GM23338 (cell line): ENCODE measurements around the gene CSRNP3.

Experiments
- EZH2 ChIP-seq: fragments of 200-600 bp; sonication (generic); IDR thresholded peaks from one replicate; pipeline ENCODE4 v1.8.0; 2017; ENCODE audit warnings: antibody characterized with exemption, mild to moderate bottlenecking, low read depth; ENCODE audit not compliant: unreplicated experiment
- POLR2AphosphoS5 ChIP-seq: IDR thresholded peaks from 2 replicates; pipeline ENCODE4 v1.6.1; 2016; ENCODE audit warnings: antibody characterized with exemption, low read depth
- TF ChIP-seq, protein P1 (sequence below), 2 experiments: fragments of 200-600 bp in 1 of 2; sonication (generic) in 1 of 2; conservative IDR thresholded peaks; 2 replicates each; pipeline versions ENCODE4 v1.5.1 to v1.6.1; 2016 to 2017; ENCODE audit warnings: antibody characterized with exemption in 2 of 2, low read depth in 2 of 2, mild to moderate bottlenecking in 2 of 2, moderate library complexity in 1 of 2

DNA sequence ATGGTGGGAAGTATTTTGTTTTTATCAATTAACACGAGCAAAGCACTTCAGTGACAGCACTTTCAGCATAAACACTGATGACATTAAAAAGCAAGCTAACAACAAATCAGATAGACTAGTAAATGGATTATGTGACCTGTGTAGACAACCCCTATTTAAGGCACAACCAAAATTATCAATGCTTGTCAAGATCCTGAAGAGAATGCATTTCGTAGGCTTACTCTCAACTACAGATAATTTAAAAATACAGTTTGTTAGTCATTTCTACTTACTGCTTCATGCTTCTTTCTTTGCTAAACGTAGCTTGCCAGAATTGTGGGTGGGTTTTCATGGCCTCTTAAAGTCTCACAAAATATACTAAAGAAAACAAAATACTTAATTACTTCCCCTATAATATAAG is 3.4 kb downstream of the CSRNP3 start:
- TF ChIP-seq, protein P1, sequence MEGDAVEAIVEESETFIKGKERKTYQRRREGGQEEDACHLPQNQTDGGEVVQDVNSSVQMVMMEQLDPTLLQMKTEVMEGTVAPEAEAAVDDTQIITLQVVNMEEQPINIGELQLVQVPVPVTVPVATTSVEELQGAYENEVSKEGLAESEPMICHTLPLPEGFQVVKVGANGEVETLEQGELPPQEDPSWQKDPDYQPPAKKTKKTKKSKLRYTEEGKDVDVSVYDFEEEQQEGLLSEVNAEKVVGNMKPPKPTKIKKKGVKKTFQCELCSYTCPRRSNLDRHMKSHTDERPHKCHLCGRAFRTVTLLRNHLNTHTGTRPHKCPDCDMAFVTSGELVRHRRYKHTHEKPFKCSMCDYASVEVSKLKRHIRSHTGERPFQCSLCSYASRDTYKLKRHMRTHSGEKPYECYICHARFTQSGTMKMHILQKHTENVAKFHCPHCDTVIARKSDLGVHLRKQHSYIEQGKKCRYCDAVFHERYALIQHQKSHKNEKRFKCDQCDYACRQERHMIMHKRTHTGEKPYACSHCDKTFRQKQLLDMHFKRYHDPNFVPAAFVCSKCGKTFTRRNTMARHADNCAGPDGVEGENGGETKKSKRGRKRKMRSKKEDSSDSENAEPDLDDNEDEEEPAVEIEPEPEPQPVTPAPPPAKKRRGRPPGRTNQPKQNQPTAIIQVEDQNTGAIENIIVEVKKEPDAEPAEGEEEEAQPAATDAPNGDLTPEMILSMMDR (conservative IDR thresholded peaks at IDR 0.05; ENCODE audit: low read depth in 2 of 2): no peak
- TF ChIP-seq POLR2AphosphoS5 (no peak), EZH2 (no peak)
